PC-3 (cell line): Measurements from ENCODE around the gene IL21R. TPM values are rescaled to one million over a fixed set of nuclear protein-coding genes. Genes with fewer than 3 reads are reported as not detected.
A peak's percentile ranks its signal among the peaks of the same experiment; 100 is the strongest.

Experiments
- ATAC-seq: fragments of 200-7000 bp; cut with Tn5 transposase; 2 replicates; pipeline ENCODE4 v1.9.1; 2020; ENCODE audit warnings: mild to moderate bottlenecking, moderate library complexity
- BruUV-seq: library from RNA; stranded (reverse); fragments of 400-500 nt; replicated peaks from 2 replicates; lab custom pipeline; 2021; lab: Mats Ljungman, UMichigan
- CTCF ChIA-PET: fragments of 300-600 bp; sonication (Branson Sonifier 250); formaldehyde crosslinking; loops from one replicate; lab custom pipeline; 2022; ENCODE audit warnings: antibody characterized with exemption; lab: Charles Lee
- POLR2A ChIA-PET: fragments of 300-600 bp; sonication (Branson Sonifier 250); formaldehyde crosslinking; loops from one replicate; lab custom pipeline; 2022; ENCODE audit warnings: antibody characterized with exemption; ENCODE audit not compliant: unreplicated experiment; lab: Charles Lee
- DNase-seq: peaks from one replicate; pipeline ENCODE4 v3.0.0-alpha.2; 2015
- H2AFZ ChIP-seq: fragments of 300-600 bp; sonication (generic); 2 replicates; pipeline ENCODE4 v1.6.0; 2016; ENCODE audit warnings: antibody characterized with exemption, low read length
- H3F3A ChIP-seq: fragments of 300-600 bp; sonication (generic); one replicate; pipeline ENCODE4 v1.6.0; 2017; ENCODE audit warnings: antibody characterized with exemption, low read length, control low read depth, mild to moderate bottlenecking; ENCODE audit not compliant: unreplicated experiment
- H3K27ac ChIP-seq: fragments of 300-600 bp; sonication (generic); 2 replicates; pipeline ENCODE4 v1.5.1; 2016; ENCODE audit warnings: mild to moderate bottlenecking, low read length
- H3K27me3 ChIP-seq: fragments of 300-600 bp; sonication (generic); 2 replicates; pipeline ENCODE4 v1.6.1; 2016; ENCODE audit warnings: low read length, mixed read lengths
- H3K36me3 ChIP-seq: fragments of 300-600 bp; sonication (generic); 2 replicates; pipeline ENCODE4 v1.6.1; 2016; ENCODE audit warnings: low read depth, mixed run types, low read length, mixed read lengths
- H3K4me1 ChIP-seq: fragments of 300-600 bp; sonication (generic); 2 replicates; pipeline ENCODE4 v1.5.1; 2016; ENCODE audit warnings: low read length; ENCODE audit not compliant: insufficient read depth
- H3K4me2 ChIP-seq: fragments of 300-600 bp; sonication (generic); 2 replicates; pipeline ENCODE4 v1.6.0; 2016; ENCODE audit warnings: low read length
- H3K4me3 ChIP-seq: fragments of 300-600 bp; sonication (generic); 2 replicates; pipeline ENCODE4 v1.5.1; 2016; ENCODE audit warnings: mild to moderate bottlenecking, low read length, mixed read lengths
- H3K79me2 ChIP-seq: fragments of 300-600 bp; sonication (generic); 2 replicates; pipeline ENCODE4 v1.6.1; 2017; ENCODE audit warnings: low read length, mixed read lengths
- H3K9ac ChIP-seq: fragments of 300-600 bp; sonication (generic); 2 replicates; pipeline ENCODE4 v1.6.0; 2016; ENCODE audit warnings: mild to moderate bottlenecking, low read length
- H3K9me2 ChIP-seq: fragments of 300-600 bp; sonication (generic); replicated peaks from 2 replicates; pipeline ENCODE4 v1.6.1; 2016; ENCODE audit warnings: mixed run types, low read length, mixed read lengths
- H3K9me3 ChIP-seq: fragments of 300-600 bp; sonication (generic); 2 replicates; pipeline ENCODE4 v1.6.1; 2016; ENCODE audit warnings: low read length, mixed read lengths
- H4K20me1 ChIP-seq: fragments of 300-600 bp; sonication (generic); 2 replicates; pipeline ENCODE4 v1.6.1; 2016; ENCODE audit warnings: low read length, mixed read lengths
- CTCF ChIP-seq: fragments of 300-600 bp; sonication (generic); conservative IDR thresholded peaks from 2 replicates; pipeline ENCODE4 v1.5.1; 2017; ENCODE audit warnings: antibody characterized with exemption, low read depth, mild to moderate bottlenecking, low read length
- EZH2 ChIP-seq: fragments of 300-600 bp; sonication (generic); IDR thresholded peaks from one replicate; pipeline ENCODE4 v1.6.1; 2017; ENCODE audit warnings: antibody characterized with exemption, mild to moderate bottlenecking, low read length; ENCODE audit not compliant: unreplicated experiment
- EZH2phosphoT487 ChIP-seq: fragments of 300-600 bp; sonication (generic); IDR thresholded peaks from 2 replicates; pipeline ENCODE4 v1.6.1; 2018; ENCODE audit warnings: mild to moderate bottlenecking, antibody characterized with exemption, low read length, borderline replicate concordance
- intact Hi-C: fragments of 100-400 bp; cut with micrococcal nuclease; formaldehyde crosslinking; loops from 2 replicates; pipeline ENCODE4 v1.9.0; 2023
- total RNA-seq: library from RNA; depleted of rRNA; stranded (reverse); fragments of >200 nt; gene quantifications from 2 replicates; pipeline ENCODE4 v1.2.3, GENCODE V29; 2014

The IL21R gene
- total RNA-seq, 1 experiment from 2014 or later, result 0.55 TPM

GRCh38 chr16:27366687-27367460 lies 35.1 kb upstream of the IL21R start:
- H3K9me3 ChIP-seq, result no peaks in the 10 kb centered on the region
- H3K79me2 ChIP-seq, result no peaks in the 10 kb centered on the region
- no peak overlapping the region for H3K4me2 ChIP-seq
- ATAC-seq, result no peak
- no peak overlapping the region for H3K27ac ChIP-seq
- H3K9me2 ChIP-seq, result no peaks in the 10 kb centered on the region
- intact Hi-C loops, result loop anchor here (5.0 kb wide), 2 partner anchors 50 to 210 kb away; no protein-coding TSS in a partner anchor
- H2AFZ ChIP-seq, result no peak overlapping the region
- H3K4me1 ChIP-seq, result peaks cover 26% of the 10 kb centered on the region
- no peak for DNase-seq
- ChIA-PET CTCF (interaction anchor here (0.6 to 2.0 kb wide), 3 partner anchors 132 to 163 kb away, joined by 3 to 9 read pairs (median 7); partner anchors contain the start of gene KDM8), POLR2A (interaction anchor here (0.6 kb wide), 1 partner anchor 211 kb away, joined by 8 read pairs; no protein-coding TSS in a partner anchor)
- H3K27me3 ChIP-seq, result no peaks in the 10 kb centered on the region
- no peak for TF ChIP-seq CTCF
- TF ChIP-seq EZH2, result no peak
- TF ChIP-seq EZH2phosphoT487, result no peak
- no TSS peak for BruUV-seq
- H4K20me1 ChIP-seq, result no peaks in the 10 kb centered on the region
- no peak overlapping the region for H3K9ac ChIP-seq
- H3F3A ChIP-seq, result no peaks in the 10 kb centered on the region
- no peak overlapping the region for H3K4me3 ChIP-seq
- H3K36me3 ChIP-seq, result no peaks in the 10 kb centered on the region; the same call in none of the 2 replicates

GRCh38 chr16:27367461-27368357 lies 34.3 kb upstream of the IL21R start:
- intact Hi-C loops, result loop anchor here (1.0 to 5.0 kb wide), 3 partner anchors 50 to 210 kb away; no protein-coding TSS in a partner anchor
- Histone ChIP-seq H3K36me3 (no peaks in the 10 kb centered on the region; the same call in 1 of the 2 replicates), H3K4me2 (peak overlapping the region; percentile 23; the same call in 1 of the 2 replicates), H3F3A (no peaks in the 10 kb centered on the region), H2AFZ (peak overlapping the region; percentile 60; the same call in 1 of the 2 replicates), H4K20me1 (no peaks in the 10 kb centered on the region), H3K4me1 (peaks cover 26% of the 10 kb centered on the region), H3K9ac (no peak overlapping the region), H3K9me2 (no peaks in the 10 kb centered on the region), H3K79me2 (no peaks in the 10 kb centered on the region), H3K27ac (no peak overlapping the region), H3K4me3 (no peak overlapping the region), H3K27me3 (no peaks in the 10 kb centered on the region), H3K9me3 (no peaks in the 10 kb centered on the region)
- ChIA-PET CTCF (interaction anchor here (0.6 to 2.0 kb wide), 3 partner anchors 133 to 146 kb away, joined by 3 to 7 read pairs (median 3); no protein-coding TSS in a partner anchor), POLR2A (interaction anchor here (0.6 kb wide), 1 partner anchor 133 kb away, joined by 3 read pairs; no protein-coding TSS in a partner anchor)
- DNase-seq, result peak; percentile 71
- no TSS peak for BruUV-seq
- TF ChIP-seq EZH2phosphoT487 (no peak), CTCF (peak; percentile 67)
- ATAC-seq, result peak; percentile 63
